Measurements from ENCODE around the gene SIX1. TPM values are rescaled to one million over a fixed set of nuclear protein-coding genes. Genes with fewer than 3 reads are reported as not detected.
A peak's percentile ranks its signal among the peaks of the same experiment; 100 is the strongest.

SIX1 gene
- total and polyA plus RNA-seq, 2 of the 13 experiments (the other 11 are each of a cell fraction or from before 2014, with no cell fraction given), result 1.7 to 6.5 TPM

DNA sequence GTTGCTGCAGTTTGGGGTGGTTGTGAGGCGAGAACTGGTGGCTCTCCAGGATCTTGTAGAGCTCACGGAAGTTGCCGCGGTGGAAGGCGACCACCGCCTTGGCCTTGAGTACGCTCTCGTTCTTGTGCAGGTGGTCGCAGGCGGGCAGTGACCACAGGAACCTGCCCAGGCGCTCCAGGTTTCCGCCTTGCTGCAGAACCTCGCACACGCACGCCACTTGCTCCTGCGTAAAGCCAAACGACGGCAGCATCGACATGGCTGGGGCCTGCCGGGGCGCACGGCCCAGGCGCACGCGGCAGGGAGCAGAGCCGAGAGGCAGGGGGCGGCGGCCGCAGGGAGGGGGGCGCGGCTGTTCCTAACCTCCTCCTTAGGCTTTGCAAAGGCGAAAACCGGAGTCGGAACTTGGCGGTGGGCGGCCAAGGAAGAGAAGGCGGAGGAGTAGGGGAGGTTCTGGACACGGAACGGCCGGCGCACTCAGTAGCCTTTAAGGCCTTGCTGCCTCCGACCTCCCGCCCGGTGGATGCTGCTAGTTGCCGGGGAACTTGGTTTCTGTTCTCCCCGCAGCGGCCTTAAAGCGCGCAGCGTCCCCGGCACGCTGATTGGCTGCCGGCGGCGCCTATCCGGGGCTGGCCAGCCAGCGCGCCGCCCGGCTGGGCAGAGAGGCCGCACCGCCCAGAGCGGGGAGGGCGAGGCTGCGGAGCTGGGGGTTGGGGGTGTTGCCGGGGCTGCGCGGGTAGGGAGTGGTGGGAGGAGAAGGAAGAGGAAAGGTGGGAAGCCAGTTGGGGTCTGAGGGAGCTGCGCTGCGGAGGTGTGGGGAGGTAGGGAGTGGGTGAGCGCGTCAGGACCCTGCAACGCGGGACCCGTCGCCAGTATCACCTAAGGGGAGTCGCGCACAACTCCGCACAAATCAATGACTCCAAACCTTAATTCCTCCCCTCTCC lies at the start of gene SIX1 (continued):
- TF ChIP-seq, protein P1, sequence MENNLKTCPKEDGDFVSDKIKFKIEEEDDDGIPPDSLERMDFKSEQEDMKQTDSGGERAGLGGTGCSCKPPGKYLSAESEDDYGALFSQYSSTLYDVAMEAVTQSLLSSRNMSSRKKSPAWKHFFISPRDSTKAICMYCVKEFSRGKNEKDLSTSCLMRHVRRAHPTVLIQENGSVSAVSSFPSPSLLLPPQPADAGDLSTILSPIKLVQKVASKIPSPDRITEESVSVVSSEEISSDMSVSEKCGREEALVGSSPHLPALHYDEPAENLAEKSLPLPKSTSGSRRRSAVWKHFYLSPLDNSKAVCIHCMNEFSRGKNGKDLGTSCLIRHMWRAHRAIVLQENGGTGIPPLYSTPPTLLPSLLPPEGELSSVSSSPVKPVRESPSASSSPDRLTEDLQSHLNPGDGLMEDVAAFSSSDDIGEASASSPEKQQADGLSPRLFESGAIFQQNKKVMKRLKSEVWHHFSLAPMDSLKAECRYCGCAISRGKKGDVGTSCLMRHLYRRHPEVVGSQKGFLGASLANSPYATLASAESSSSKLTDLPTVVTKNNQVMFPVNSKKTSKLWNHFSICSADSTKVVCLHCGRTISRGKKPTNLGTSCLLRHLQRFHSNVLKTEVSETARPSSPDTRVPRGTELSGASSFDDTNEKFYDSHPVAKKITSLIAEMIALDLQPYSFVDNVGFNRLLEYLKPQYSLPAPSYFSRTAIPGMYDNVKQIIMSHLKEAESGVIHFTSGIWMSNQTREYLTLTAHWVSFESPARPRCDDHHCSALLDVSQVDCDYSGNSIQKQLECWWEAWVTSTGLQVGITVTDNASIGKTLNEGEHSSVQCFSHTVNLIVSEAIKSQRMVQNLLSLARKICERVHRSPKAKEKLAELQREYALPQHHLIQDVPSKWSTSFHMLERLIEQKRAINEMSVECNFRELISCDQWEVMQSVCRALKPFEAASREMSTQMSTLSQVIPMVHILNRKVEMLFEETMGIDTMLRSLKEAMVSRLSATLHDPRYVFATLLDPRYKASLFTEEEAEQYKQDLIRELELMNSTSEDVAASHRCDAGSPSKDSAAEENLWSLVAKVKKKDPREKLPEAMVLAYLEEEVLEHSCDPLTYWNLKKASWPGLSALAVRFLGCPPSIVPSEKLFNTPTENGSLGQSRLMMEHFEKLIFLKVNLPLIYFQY (CRISPR knock-in tag; IDR thresholded peaks at IDR 0.05; ENCODE audit: borderline replicate concordance), result no peak
- TF ChIP-seq SRSF9 (IDR thresholded peaks at IDR 0.05; ENCODE audit: borderline replicate concordance, insufficient read depth, low read depth, low read length, poor library complexity, severe bottlenecking) (no peak), HES4 (CRISPR knock-in tag; IDR thresholded peaks at IDR 0.05; ENCODE audit: borderline replicate concordance) (peak; percentile 88), MTF1 (CRISPR knock-in tag; IDR thresholded peaks at IDR 0.05) (0 out of 2 replicates have a peak, but pooled peaks have one; percentile 7), ZNF674 (CRISPR knock-in tag; IDR thresholded peaks at IDR 0.05; ENCODE audit: low read depth) (peak; percentile 72; the same call in 1 of the 2 replicates), KAT7 (CRISPR knock-in tag; IDR thresholded peaks at IDR 0.05; ENCODE audit: borderline replicate concordance) (0 out of 2 replicates have a peak, but pooled peaks have one; percentile 22), ZNF879 (CRISPR knock-in tag; IDR thresholded peaks at IDR 0.05) (peak; percentile 74; the same call in 1 of the 2 replicates), PHF20 (CRISPR knock-in tag; IDR thresholded peaks at IDR 0.05) (peak; percentile 37), ZMYM4 (CRISPR knock-in tag; IDR thresholded peaks at IDR 0.05) (peak; percentile 84), ZIK1 (CRISPR knock-in tag; IDR thresholded peaks at IDR 0.05; ENCODE audit: borderline replicate concordance, low read depth) (no peak; the same call in 1 of the 2 replicates), ZNF883 (CRISPR knock-in tag; IDR thresholded peaks at IDR 0.05; ENCODE audit: not compliant biosample characterization) (peak; percentile 72), ZNF570 (CRISPR knock-in tag; IDR thresholded peaks at IDR 0.05; ENCODE audit: borderline replicate concordance) (0 out of 2 replicates have a peak, but pooled peaks have one; percentile 20), CAMTA2 (CRISPR knock-in tag; IDR thresholded peaks at IDR 0.05; ENCODE audit: borderline replicate concordance) (peak; percentile 75), MTA1 (CRISPR knock-in tag; IDR thresholded peaks at IDR 0.05; ENCODE audit: borderline replicate concordance) (peak; percentile 39; the same call in 1 of the 2 replicates), RARA (CRISPR knock-in tag; IDR thresholded peaks at IDR 0.05) (peak; percentile 6; the same call in 1 of the 2 replicates)
- TF ChIP-seq, protein P2, sequence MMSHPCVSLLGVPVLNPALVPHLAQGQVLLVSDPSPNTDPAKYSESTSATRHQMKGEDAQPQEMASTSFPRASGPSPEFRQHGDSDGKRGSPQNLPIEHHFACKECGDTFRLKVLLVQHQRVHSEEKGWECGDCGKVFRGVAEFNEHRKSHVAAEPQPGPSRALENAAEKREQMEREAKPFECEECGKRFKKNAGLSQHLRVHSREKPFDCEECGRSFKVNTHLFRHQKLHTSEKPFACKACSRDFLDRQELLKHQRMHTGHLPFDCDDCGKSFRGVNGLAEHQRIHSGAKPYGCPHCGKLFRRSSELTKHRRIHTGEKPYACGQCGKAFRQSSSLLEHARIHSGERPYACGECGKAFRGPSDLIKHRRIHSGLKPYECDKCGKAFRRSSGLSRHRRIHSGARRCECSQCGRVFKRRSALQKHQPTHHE (CRISPR knock-in tag; IDR thresholded peaks at IDR 0.05; ENCODE audit: borderline replicate concordance), result peak; percentile 57; the same call in 1 of the 2 replicates
- TF ChIP-seq, protein P3, sequence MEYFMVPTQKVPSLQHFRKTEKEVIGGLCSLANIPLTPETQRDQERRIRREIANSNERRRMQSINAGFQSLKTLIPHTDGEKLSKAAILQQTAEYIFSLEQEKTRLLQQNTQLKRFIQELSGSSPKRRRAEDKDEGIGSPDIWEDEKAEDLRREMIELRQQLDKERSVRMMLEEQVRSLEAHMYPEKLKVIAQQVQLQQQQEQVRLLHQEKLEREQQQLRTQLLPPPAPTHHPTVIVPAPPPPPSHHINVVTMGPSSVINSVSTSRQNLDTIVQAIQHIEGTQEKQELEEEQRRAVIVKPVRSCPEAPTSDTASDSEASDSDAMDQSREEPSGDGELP (IDR thresholded peaks at IDR 0.05; ENCODE audit: borderline replicate concordance, low read depth), result no peak; the same call in 1 of the 2 replicates
- TF ChIP-seq, protein P4, sequence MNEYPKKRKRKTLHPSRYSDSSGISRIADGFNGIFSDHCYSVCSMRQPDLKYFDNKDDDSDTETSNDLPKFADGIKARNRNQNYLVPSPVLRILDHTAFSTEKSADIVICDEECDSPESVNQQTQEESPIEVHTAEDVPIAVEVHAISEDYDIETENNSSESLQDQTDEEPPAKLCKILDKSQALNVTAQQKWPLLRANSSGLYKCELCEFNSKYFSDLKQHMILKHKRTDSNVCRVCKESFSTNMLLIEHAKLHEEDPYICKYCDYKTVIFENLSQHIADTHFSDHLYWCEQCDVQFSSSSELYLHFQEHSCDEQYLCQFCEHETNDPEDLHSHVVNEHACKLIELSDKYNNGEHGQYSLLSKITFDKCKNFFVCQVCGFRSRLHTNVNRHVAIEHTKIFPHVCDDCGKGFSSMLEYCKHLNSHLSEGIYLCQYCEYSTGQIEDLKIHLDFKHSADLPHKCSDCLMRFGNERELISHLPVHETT (CRISPR knock-in tag; conservative IDR thresholded peaks at IDR 0.05), result 0 out of 2 replicates have a peak, but pooled peaks have one; percentile 46
